A673 (cell line): Measurements from ENCODE around the gene ARHGAP24. TPM values are rescaled to one million over a fixed set of nuclear protein-coding genes. Genes with fewer than 3 reads are reported as not detected.
A peak's percentile ranks its signal among the peaks of the same experiment; 100 is the strongest.

ENCODE experiments used
- BruUV-seq: library from RNA; stranded (reverse); fragments of 400-500 nt; replicated peaks from 2 replicates; lab custom pipeline; 2021; lab: Mats Ljungman, UMichigan
- CTCF ChIA-PET: fragments of 300-600 bp; sonication (Branson Sonifier 250); formaldehyde crosslinking; loops from one replicate; lab custom pipeline; 2022; ENCODE audit warnings: antibody characterized with exemption; lab: Charles Lee
- POLR2A ChIA-PET: fragments of 300-600 bp; sonication (Branson Sonifier 250); formaldehyde crosslinking; loops from one replicate; lab custom pipeline; 2022; ENCODE audit warnings: antibody characterized with exemption; ENCODE audit not compliant: low non-redundant PET; lab: Charles Lee
- DNase-seq: peaks from one replicate; pipeline ENCODE4 v3.0.0-alpha.2; 2015; ENCODE audit warnings: low spot score
- H3K27ac ChIP-seq: fragments of 200-600 bp; sonication (generic); 2 replicates; pipeline ENCODE4 v1.5.1; 2016; ENCODE audit warnings: mixed run types, low read depth, mild to moderate bottlenecking, mixed read lengths, antibody characterized with exemption, low read length; ENCODE audit not compliant: poor library complexity, severe bottlenecking
- H3K27me3 ChIP-seq: fragments of 200-600 bp; sonication (generic); replicated peaks from 2 replicates; pipeline ENCODE4 v1.6.1; 2017; ENCODE audit warnings: mixed run types, low read depth, mild to moderate bottlenecking, mixed read lengths, antibody characterized with exemption, low read length; ENCODE audit not compliant: insufficient read depth, poor library complexity
- H3K36me3 ChIP-seq: fragments of 200-600 bp; sonication (generic); 2 replicates; pipeline ENCODE4 v1.6.1; 2016; ENCODE audit warnings: mixed run types, mild to moderate bottlenecking, mixed read lengths, antibody characterized with exemption, low read length; ENCODE audit not compliant: insufficient read depth, poor library complexity, severe bottlenecking
- H3K4me1 ChIP-seq: fragments of 200-600 bp; sonication (generic); 2 replicates; pipeline ENCODE4 v1.6.1; 2017; ENCODE audit warnings: mixed run types, mild to moderate bottlenecking, mixed read lengths, antibody characterized with exemption, low read length; ENCODE audit not compliant: insufficient read depth, poor library complexity, severe bottlenecking
- H3K4me3 ChIP-seq: fragments of 200-600 bp; sonication (generic); 2 replicates; pipeline ENCODE4 v1.5.1; 2016; ENCODE audit warnings: low read depth, mixed run types, mild to moderate bottlenecking, mixed read lengths, low read length; ENCODE audit not compliant: poor library complexity, severe bottlenecking
- H3K9me3 ChIP-seq: fragments of 200-600 bp; sonication (generic); 2 replicates; pipeline ENCODE4 v1.6.1; 2016; ENCODE audit warnings: mixed run types, low read depth, mild to moderate bottlenecking, mixed read lengths, antibody characterized with exemption, low read length; ENCODE audit not compliant: poor library complexity, severe bottlenecking
- CTCF ChIP-seq: fragments of 300-800, 200-600 bp; sonication (generic); conservative IDR thresholded peaks from 2 replicates; pipeline ENCODE4 v1.5.1; 2017; ENCODE audit warnings: low read depth, mild to moderate bottlenecking, antibody characterized with exemption, low read length, moderate library complexity, mixed read lengths
- EZH2 ChIP-seq: fragments of 200-600 bp; sonication (generic); IDR thresholded peaks from 2 replicates; pipeline ENCODE4 v1.6.1; 2017; ENCODE audit warnings: borderline replicate concordance, low read depth, mild to moderate bottlenecking, mixed read lengths, antibody characterized with exemption, low read length; ENCODE audit not compliant: poor library complexity, severe bottlenecking
- intact Hi-C: fragments of 100-400 bp; cut with micrococcal nuclease; formaldehyde crosslinking; loops from one replicate; pipeline ENCODE4 v1.10.0; 2022; ENCODE audit not compliant: unreplicated experiment
- total RNA-seq: library from RNA; stranded (reverse); gene quantifications from 2 replicates; pipeline ENCODE4 v1.2.3, GENCODE V29; 2021

Gene ARHGAP24
- total RNA-seq, 1 experiment from 2014 or later: 5.8 TPM

GRCh38 chr4:85734424-85734831, 259.5 kb downstream of the ARHGAP24 start:
- no peaks in the 10 kb centered on the region for H3K36me3 ChIP-seq
- peak; percentile 24 for DNase-seq
- CTCF ChIA-PET: no interaction called here
- H3K27ac ChIP-seq: no peak overlapping the region
- no peaks in the 10 kb centered on the region for H3K9me3 ChIP-seq
- intact Hi-C loops: no loop called here
- H3K27me3 ChIP-seq: no peaks in the 10 kb centered on the region
- no TSS peak for BruUV-seq
- POLR2A ChIA-PET: no interaction called here
- H3K4me3 ChIP-seq: no peak overlapping the region
- no peak for TF ChIP-seq EZH2
- TF ChIP-seq CTCF: no peak
- H3K4me1 ChIP-seq: no peaks in the 10 kb centered on the region

- BruUV-seq: no TSS peak
- POLR2A ChIA-PET: no interaction called here
- CTCF ChIA-PET: no interaction called here
- H3K27me3 ChIP-seq: no peaks in the 10 kb centered on the region
- no peak overlapping the region for H3K27ac ChIP-seq
- no peaks in the 10 kb centered on the region for H3K9me3 ChIP-seq
- no peak for DNase-seq
- no peaks in the 10 kb centered on the region for H3K36me3 ChIP-seq
- intact Hi-C loops: no loop called here
- no peak for TF ChIP-seq EZH2
- no peaks in the 10 kb centered on the region for H3K4me1 ChIP-seq
- no peak overlapping the region for H3K4me3 ChIP-seq
Measured at GRCh38 chr4:85736571-85736970, 261.6 kb downstream of the ARHGAP24 start.

GRCh38 chr4:85737254-85737653, 262.3 kb downstream of the ARHGAP24 start:
- H3K36me3 ChIP-seq: no peaks in the 10 kb centered on the region
- H3K4me1 ChIP-seq: peaks cover 6% of the 10 kb centered on the region
- no peaks in the 10 kb centered on the region for H3K9me3 ChIP-seq
- TF ChIP-seq EZH2: no peak
- TF ChIP-seq CTCF: no peak
- POLR2A ChIA-PET: no interaction called here
- no peak overlapping the region for H3K27ac ChIP-seq
- no peak overlapping the region for H3K4me3 ChIP-seq
- intact Hi-C loops: no loop called here
- CTCF ChIA-PET: no interaction called here
- no peak for DNase-seq
- H3K27me3 ChIP-seq: no peaks in the 10 kb centered on the region
- BruUV-seq: no TSS peak

GRCh38 chr4:85738721-85739120, 263.8 kb downstream of the ARHGAP24 start:
- no peak for DNase-seq
- ChIA-PET POLR2A (no interaction called here), CTCF (no interaction called here)
- intact Hi-C loops: no loop called here
- H3K9me3 ChIP-seq: no peaks in the 10 kb centered on the region
- no TSS peak for BruUV-seq
- H3K4me3 ChIP-seq: no peak overlapping the region
- H3K4me1 ChIP-seq: peaks cover 19% of the 10 kb centered on the region
- no peak for TF ChIP-seq EZH2
- H3K36me3 ChIP-seq: no peaks in the 10 kb centered on the region
- H3K27me3 ChIP-seq: no peaks in the 10 kb centered on the region
- H3K27ac ChIP-seq: no peak overlapping the region
